Neural cell (in vitro differentiated cells): ENCODE data around the gene AARS1.

Experiments used
- CTCF ChIP-seq: fragments of 450-650 bp; IDR thresholded peaks from 2 replicates; pipeline ENCODE4 v1.5.1; 2014; ENCODE audit warnings: antibody characterized with exemption, mild to moderate bottlenecking, moderate library complexity; ENCODE audit not compliant: poor library complexity, severe bottlenecking
- EP300 ChIP-seq: fragments of 450-650 bp; conservative IDR thresholded peaks from 2 replicates; pipeline ENCODE4 v1.6.1; 2014; ENCODE audit warnings: antibody characterized with exemption, mild to moderate bottlenecking, moderate library complexity; ENCODE audit not compliant: poor library complexity, severe bottlenecking
- EZH2 ChIP-seq: fragments of 200-600, 300-800 bp; shearing (Covaris generic), sonication (generic); IDR thresholded peaks from 2 replicates; pipeline ENCODE4 v1.6.1; 2014; ENCODE audit warnings: antibody characterized with exemption, low read length, borderline replicate concordance, mild to moderate bottlenecking; ENCODE audit not compliant: insufficient read depth, poor library complexity, severe bottlenecking
- POLR2AphosphoS5 ChIP-seq: IDR thresholded peaks from 2 replicates; pipeline ENCODE4 v1.6.1; 2012
- TAF1 ChIP-seq: IDR thresholded peaks from 2 replicates; pipeline ENCODE4 v1.6.1; 2012; ENCODE audit warnings: low read depth

- TF ChIP-seq CTCF: no peak
- TF ChIP-seq TAF1: no peak
- no peak for TF ChIP-seq POLR2AphosphoS5
- TF ChIP-seq EZH2: no peak
- no peak for TF ChIP-seq EP300
These were observed 31.2 kb downstream of the AARS1 start for GRCh38 chr16:70258065-70258464.
